Superior temporal gyrus (tissue), 1 donor: ENCODE data around the gene SLC2A9.
A peak's percentile ranks its signal among the peaks of the same experiment; 100 is the strongest.
"Not testable (repeated sequence)": the region's sequence is repeated elsewhere in the genome, so short reads cannot be mapped to it uniquely, and the experiment has no call there.

Experiments
- DNase-seq: peaks from one replicate; pipeline ENCODE4 v3.0.0-alpha.2; 2016; ENCODE audit errors: extremely low spot score

The SLC2A9 gene

DNA sequence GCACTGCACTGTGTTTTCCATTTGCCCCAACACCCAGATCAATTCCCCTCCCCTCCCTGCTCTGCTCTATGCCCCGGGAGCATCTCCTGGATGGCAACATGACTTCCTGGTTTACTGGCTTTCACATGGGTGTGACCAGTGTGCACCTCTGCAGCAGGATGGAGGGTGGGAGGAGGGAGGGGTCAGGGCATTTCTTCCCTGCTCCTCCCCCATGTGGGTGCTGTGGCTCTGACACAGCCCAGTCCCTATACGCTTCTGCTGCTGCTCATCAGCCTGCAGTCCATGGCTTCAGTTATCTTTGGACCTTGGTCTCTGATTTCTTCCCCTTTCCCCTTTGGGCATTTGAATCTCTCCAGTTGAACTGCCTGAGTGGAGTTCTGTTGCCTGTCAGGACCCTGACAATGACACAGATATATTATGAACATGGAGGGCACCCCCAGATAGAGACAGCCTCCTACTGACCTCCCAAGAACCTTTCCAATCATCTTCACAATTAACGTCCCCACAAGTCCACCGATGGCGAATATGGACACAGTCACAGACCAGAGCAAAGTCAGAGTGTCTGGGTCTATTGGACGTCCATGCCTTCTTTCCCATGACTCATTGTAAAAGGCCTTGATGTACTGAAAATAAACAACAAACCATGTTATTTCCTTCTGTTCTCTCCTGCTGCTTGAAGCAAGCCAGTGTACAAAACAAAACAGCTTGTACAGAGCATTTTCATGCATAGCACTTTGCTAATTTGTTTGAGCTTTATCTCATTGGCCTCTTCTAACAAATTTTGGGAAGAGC is 24.8 kb downstream of the SLC2A9 start:
- peak; percentile 45 for DNase-seq

DNA sequence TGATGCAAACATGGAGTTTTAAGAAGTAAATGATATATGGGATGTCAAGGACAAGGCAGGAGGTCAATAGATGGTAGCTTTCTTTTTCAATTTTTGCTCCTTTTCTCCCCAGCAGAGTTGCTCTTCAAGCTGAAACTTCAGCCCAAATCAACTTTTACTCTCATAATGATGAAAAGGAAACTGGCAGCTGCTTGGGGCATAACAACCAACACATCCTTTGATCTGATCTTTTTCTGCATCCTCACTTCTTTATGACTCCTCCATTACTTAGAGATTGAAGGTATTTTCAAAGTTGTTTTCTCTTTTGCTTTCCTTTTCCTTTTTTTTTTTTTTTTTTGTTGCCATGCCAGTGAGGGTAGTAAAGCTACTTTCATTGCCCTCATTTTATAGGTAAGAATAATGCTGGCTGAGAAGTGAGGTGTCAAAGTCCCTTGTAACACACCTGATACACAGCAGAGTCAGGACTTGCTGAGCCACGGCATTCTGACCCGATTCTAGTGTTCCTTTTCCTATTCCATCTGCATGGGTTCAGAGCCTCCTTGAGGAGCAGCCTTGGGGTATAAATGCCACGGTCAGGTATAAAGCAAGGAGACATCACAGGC is 26.9 kb downstream of the SLC2A9 start:
- DNase-seq = no peak

GRCh38 chr4:9989918-9990635 is 31.2 kb downstream of the SLC2A9 start:
- DNase-seq = no peak

DNA sequence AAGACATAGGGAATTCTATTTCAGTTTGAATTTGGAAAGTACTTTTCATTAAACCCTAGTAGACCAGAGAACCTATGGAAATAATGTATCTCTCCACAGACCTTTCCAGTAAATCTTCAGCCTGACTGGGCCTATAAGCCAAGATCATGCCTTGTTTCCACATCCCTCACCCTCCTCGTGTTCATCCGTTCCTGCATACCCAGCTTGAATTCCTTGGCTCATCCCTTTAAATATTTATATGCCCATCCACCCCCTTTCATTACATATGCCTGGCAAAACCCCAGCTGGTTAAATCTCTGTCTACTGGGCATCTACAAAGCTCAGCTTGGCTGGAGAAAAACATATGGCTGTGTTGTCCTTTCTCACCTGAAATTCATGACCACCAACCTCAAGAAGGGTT is 32.4 kb downstream of the SLC2A9 start:
- no peak for DNase-seq

- no peak for DNase-seq
Measured at GRCh38 chr4:9988363-9988749, 32.9 kb downstream of the SLC2A9 start.

- DNase-seq = no peak
Measured at GRCh38 chr4:9987749-9988362, 33.4 kb downstream of the SLC2A9 start.

- DNase-seq = no peak
Measured at GRCh38 chr4:9984621-9985020, 36.7 kb downstream of the SLC2A9 start.

DNA sequence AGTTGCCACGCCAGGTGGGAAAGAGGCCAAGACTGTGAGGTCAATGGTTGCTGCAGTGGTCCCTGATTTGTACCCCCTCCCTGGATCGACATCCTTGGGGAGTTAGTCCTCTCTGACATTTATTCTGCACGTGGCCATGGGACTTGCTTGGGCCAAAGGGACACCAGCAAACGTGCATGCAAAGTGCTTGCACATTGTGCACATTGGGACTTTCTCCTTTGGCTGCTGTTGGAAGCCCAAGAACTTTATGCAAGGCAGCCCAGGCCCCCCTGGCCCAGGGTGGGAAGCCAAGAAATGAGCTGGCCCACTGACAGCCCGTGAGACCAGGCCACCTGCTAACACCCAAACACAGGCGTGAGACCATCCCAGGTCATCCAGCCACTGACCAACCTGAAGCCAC is 38.1 kb downstream of the SLC2A9 start:
- DNase-seq = no peak

- DNase-seq = not testable (repeated sequence)
Measured at GRCh38 chr4:9981899-9982298, 39.4 kb downstream of the SLC2A9 start.

GRCh38 chr4:9980898-9981297 is 40.4 kb downstream of the SLC2A9 start:
- no peak for DNase-seq

DNA sequence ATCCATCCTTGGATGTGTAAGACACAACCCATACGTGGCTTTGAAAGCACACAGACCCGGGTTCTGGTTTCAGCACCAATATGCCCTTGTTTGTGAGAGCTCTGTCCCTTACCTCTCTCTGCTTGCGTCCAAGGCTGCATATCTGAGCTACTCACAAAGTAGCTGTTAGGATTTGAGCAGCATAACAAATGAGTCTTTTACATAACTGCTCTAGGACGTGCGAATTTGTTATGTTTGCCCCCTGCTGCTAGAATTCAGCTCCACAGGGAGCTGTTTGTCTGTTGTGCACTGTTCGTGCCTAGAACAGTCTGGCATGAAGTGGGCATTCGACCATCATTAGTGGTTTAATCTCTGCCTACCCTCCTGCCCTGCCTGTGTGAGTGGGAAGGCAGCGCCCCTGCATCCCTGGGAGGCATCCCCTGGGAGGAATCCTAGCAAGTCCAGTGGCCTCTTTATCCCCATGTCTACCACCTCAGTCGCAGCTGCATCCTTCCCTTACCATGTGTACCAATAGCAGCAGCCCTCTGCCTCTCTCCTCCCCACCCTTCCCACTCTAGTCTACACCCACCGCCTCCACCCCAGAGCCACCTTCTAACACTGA is 42.1 kb downstream of the SLC2A9 start:
- DNase-seq = peak; percentile 51

- no peak for DNase-seq
Measured at GRCh38 chr4:9977518-9978031, 43.7 kb downstream of the SLC2A9 start.

DNA sequence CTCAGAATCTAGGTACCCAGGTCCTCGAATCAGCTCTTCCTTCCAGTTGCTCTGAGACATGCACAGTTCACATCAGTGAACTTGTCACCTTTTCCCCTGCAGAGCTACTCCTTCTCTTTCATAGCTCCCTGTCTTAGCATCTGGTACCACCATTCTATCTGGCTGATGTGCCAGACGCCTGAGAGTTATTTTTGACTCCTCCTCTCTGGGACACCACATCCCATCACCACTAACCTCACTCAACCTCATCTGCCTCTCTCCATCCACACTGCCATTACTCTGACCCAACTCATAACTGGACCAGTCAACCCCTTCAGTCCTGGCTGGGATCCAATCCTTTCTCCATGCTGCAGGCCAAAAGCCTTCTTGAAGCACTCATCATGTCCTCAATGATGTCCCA is 44.5 kb downstream of the SLC2A9 start:
- DNase-seq = no peak

GRCh38 chr4:9976293-9976692 is 45.0 kb downstream of the SLC2A9 start:
- no peak for DNase-seq

- no peak for DNase-seq
Measured at GRCh38 chr4:9971711-9972110, 49.6 kb downstream of the SLC2A9 start.

- no peak for DNase-seq
Measured at GRCh38 chr4:9970399-9971011, 50.8 kb downstream of the SLC2A9 start.

DNA sequence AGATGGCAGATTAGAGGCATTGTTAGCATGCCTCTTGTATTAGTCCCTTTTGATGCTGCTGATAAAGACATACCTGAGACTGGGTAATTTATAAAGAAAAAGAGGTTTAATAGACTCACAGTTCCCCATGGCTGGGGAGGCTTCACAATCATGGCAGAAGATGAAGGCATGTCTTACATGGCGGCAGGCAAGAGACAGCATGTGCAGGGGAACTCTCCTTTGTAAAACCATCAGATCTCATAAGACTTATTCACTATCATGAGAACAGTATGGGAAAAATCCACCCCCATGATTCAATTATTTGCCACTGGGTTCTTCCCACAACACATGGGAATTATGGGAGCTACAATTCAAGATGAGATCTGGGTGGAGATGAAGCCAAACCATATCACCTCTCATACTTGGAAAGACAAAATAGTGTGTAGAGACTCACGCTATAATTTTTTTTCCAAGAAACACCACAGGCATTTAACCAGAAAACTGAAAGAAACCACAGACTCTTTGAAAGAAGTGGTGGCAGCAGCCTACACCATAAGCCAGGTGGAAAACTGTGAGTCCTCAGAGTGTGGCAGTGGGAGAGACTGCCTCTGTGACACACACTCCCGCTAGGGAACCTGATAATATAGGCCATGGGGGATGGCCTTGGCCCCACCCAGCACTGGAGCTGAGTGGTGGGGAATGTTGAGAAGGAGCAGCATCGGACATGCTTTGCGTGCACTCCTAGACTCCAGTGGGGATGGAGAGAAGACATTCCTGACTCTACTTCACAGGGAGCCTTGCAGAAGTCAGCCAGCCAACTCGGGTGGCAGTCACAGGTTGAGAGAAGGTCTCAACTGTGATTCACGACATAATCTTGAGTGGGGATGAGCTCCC is 51.5 kb downstream of the SLC2A9 start:
- no peak for DNase-seq

DNA sequence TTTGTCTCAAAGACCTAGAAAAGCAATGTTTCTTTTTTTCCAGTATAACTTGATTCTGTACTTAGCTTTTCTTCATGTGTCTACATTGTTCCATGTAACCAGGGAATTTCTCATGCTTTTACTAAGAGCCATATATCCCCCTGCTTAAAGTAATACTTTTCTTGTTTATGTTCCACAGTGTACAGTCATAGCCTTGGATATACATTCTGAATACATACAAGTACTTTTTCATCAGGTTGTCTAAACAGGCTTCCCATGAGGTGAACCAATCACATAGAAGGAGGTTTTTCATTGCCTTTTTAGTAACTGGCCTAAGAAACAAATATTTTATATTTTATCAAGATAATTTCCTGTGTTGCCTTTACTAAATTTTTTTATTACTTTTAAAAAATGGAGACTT is 52.8 kb downstream of the SLC2A9 start:
- no peak for DNase-seq

DNA sequence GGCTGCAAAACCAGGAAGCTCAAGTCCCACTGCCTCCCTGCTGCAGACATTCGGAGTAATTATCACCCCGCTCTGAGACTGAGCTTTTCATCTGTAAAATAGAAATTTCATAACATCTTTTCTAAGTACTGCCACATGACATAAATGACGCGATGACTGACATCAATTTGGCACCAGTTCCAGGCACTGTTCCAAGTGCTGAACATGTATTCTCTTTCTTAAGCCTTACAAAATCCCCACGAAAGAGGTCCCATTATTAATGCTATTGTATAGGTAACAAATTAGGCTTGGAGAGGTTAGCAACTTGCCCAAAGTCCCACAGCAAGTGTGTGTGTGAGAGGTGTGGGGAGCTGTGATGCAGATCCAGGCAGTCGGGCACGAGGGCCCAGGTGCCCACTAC is 56.4 kb downstream of the SLC2A9 start:
- no peak for DNase-seq

DNA sequence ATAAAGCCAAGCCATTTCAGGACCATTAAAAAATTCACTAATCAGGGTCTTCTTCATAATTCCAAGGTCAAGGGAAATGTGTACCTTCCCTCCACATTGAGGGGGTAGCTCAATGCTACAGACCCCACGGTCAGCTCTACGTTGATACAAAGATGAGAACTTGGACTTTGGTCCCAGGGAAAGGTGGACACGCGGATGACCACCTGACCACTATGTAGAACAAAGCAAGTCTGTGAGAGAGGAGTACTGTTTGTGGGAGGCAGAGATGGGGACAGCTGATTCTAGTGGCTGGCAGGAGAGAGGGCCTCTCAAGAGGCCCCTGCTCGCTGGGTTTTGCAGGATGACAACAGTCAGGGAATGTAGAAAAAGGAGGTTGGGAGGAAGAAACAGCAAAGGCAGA is 58.0 kb downstream of the SLC2A9 start:
- DNase-seq = no peak
